ENCODE data around the gene EPN3. TPM values are rescaled to one million over a fixed set of nuclear protein-coding genes. Genes with fewer than 3 reads are reported as not detected.
A peak's percentile ranks its signal among the peaks of the same experiment; 100 is the strongest.

The EPN3 gene
- total RNA-seq, 1 experiment from 2014 or later = 20.5 TPM

DNA sequence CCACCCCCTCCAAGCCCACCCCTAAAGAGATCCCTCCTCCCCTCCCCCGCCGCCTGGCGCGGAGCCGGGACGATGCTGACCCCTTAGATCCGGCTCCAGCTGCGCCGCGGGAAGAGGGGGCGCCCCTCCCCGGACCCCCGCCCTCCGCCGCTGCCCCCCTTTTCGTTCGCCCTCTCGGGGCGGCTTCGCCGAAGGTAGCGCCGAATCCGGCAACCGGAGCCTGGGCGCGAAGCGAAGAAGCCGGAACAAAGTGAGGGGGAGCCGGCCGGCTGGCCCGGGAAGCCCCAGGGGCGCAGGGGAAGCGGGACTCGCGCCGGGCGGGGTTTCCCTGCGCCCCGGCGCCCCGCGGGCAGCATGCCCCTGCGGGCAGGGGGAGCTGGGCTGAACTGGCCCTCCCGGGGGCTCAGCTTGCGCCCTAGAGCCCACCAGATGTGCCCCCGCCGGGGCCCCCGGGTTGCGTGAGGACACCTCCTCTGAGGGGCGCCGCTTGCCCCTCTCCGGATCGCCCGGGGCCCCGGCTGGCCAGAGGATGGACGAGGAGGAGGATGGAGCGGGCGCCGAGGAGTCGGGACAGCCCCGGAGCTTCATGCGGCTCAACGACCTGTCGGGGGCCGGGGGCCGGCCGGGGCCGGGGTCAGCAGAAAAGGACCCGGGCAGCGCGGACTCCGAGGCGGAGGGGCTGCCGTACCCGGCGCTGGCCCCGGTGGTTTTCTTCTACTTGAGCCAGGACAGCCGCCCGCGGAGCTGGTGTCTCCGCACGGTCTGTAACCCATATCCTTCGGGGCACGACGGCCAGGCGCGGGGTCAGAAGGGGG is 28.6 kb downstream of the EPN3 start:
- intact Hi-C loops (cut with micrococcal nuclease) = loop anchor here (5.0 kb wide), 1 partner anchor 71 kb away; the partner anchor contains the start of gene ABCC3
- TF ChIP-seq EZH2 (IDR thresholded peaks at IDR 0.05; ENCODE audit: low read length, unreplicated experiment) = peak; percentile 99
- TF ChIP-seq, protein P1, sequence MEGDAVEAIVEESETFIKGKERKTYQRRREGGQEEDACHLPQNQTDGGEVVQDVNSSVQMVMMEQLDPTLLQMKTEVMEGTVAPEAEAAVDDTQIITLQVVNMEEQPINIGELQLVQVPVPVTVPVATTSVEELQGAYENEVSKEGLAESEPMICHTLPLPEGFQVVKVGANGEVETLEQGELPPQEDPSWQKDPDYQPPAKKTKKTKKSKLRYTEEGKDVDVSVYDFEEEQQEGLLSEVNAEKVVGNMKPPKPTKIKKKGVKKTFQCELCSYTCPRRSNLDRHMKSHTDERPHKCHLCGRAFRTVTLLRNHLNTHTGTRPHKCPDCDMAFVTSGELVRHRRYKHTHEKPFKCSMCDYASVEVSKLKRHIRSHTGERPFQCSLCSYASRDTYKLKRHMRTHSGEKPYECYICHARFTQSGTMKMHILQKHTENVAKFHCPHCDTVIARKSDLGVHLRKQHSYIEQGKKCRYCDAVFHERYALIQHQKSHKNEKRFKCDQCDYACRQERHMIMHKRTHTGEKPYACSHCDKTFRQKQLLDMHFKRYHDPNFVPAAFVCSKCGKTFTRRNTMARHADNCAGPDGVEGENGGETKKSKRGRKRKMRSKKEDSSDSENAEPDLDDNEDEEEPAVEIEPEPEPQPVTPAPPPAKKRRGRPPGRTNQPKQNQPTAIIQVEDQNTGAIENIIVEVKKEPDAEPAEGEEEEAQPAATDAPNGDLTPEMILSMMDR (conservative IDR thresholded peaks at IDR 0.05; ENCODE audit: low read depth, low read length) = no peak
- peak; percentile 84; the same call in 1 of the 2 replicates for TF ChIP-seq EZH2phosphoT487 (IDR thresholded peaks at IDR 0.05; ENCODE audit: borderline replicate concordance, low read length)
- no peaks in the 10 kb centered on the region for H3F3A ChIP-seq (ENCODE audit: low read length, unreplicated experiment)
- H3K4me1 ChIP-seq (ENCODE audit: insufficient read depth, low read length) = peaks cover 12% of the 10 kb centered on the region
- H3K36me3 ChIP-seq (ENCODE audit: low read depth, low read length) = no peaks in the 10 kb centered on the region
- H2AFZ ChIP-seq (ENCODE audit: low read length) = peak overlapping the region; percentile 34; the same call in 1 of the 2 replicates
- H3K4me2 ChIP-seq (ENCODE audit: low read length) = peak overlapping the region; percentile 75
- H3K4me3 ChIP-seq (ENCODE audit: low read length) = peak overlapping the region; percentile 56
- no peaks in the 10 kb centered on the region for H4K20me1 ChIP-seq (ENCODE audit: low read length)
- H3K9me3 ChIP-seq (ENCODE audit: low read length) = no peaks in the 10 kb centered on the region
- no peak for DNase-seq
- no peak for ATAC-seq
- H3K9ac ChIP-seq (ENCODE audit: low read length) = no peak overlapping the region
- H3K79me2 ChIP-seq (ENCODE audit: low read length) = no peaks in the 10 kb centered on the region
- CTCF ChIA-PET = interaction anchor here (0.5 kb wide), 2 partner anchors 12 to 36 kb away, joined by 3 read pairs; no protein-coding TSS in a partner anchor
- H3K27me3 ChIP-seq (ENCODE audit: low read length) = peaks cover 30% of the 10 kb centered on the region
- no peak overlapping the region for H3K27ac ChIP-seq (ENCODE audit: low read length)
- no TSS peak for BruUV-seq (replicated peaks)
- H3K9me2 ChIP-seq (replicated peaks; ENCODE audit: low read length) = no peaks in the 10 kb centered on the region
- POLR2A ChIA-PET (ENCODE audit: unreplicated experiment) = interaction anchor here (0.6 kb wide), 2 partner anchors 58 to 133 kb away, joined by 4 to 9 read pairs; no protein-coding TSS in a partner anchor

DNA sequence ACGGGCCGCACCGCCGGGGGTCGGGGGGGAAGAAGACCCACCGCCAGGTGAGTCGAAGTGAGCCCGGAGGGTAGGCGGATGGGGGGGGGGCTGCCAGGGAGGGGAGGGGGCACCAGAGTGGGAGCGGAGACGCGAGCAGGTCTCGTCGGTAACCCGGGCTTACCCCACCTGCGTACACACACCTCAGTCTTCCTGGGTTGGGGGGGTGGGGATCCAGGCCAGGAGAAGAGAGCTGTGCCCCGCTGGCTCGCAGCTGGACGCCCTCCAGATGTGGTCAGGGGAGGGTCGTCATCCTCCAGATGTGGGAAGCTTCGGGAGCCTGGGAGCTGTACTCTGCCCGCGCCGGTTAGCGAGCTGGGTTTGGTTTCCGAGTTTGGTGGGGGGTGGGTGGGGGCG is 29.2 kb downstream of the EPN3 start:
- Histone ChIP-seq H3K4me2 (ENCODE audit: low read length) (no peak overlapping the region), H3K4me1 (ENCODE audit: insufficient read depth, low read length) (peaks cover 12% of the 10 kb centered on the region), H3K27me3 (ENCODE audit: low read length) (peaks cover 34% of the 10 kb centered on the region)

More for the DNA sequence above, 29.2 kb downstream of the EPN3 start:
- H3K9me2 ChIP-seq (replicated peaks; ENCODE audit: low read length) = no peaks in the 10 kb centered on the region
- H3K79me2 ChIP-seq (ENCODE audit: low read length) = no peaks in the 10 kb centered on the region
- H2AFZ ChIP-seq (ENCODE audit: low read length) = no peak overlapping the region
- H3F3A ChIP-seq (ENCODE audit: low read length, unreplicated experiment) = no peaks in the 10 kb centered on the region
- H3K4me3 ChIP-seq (ENCODE audit: low read length) = no peak overlapping the region
- intact Hi-C loops (cut with micrococcal nuclease) = loop anchor here (5.0 kb wide), 1 partner anchor 71 kb away; the partner anchor contains the start of gene ABCC3
- ChIA-PET CTCF (no interaction called here), POLR2A (ENCODE audit: unreplicated experiment) (no interaction called here)
- TF ChIP-seq, protein P1 (conservative IDR thresholded peaks at IDR 0.05; ENCODE audit: low read depth, low read length) = no peak
- TF ChIP-seq EZH2phosphoT487 (IDR thresholded peaks at IDR 0.05; ENCODE audit: borderline replicate concordance, low read length) (no peak), EZH2 (IDR thresholded peaks at IDR 0.05; ENCODE audit: low read length, unreplicated experiment) (no peak)
- H3K9me3 ChIP-seq (ENCODE audit: low read length) = no peaks in the 10 kb centered on the region
- DNase-seq (no peak), ATAC-seq (no peak)
- H3K27ac ChIP-seq (ENCODE audit: low read length) = no peak overlapping the region
- H4K20me1 ChIP-seq (ENCODE audit: low read length) = no peaks in the 10 kb centered on the region
- BruUV-seq (replicated peaks) = no TSS peak
- no peaks in the 10 kb centered on the region for H3K36me3 ChIP-seq (ENCODE audit: low read depth, low read length)
- no peak overlapping the region for H3K9ac ChIP-seq (ENCODE audit: low read length)

Measured in PC-3 (cell line).